Measurements from ENCODE around the gene HNF1A.
"Not testable (repeated sequence)": the region's sequence is repeated elsewhere in the genome, so short reads cannot be mapped to it uniquely, and the experiment has no call there.

The HNF1A gene

GRCh38 chr12:121026274-121027045 lies 48.1 kb downstream of the HNF1A start:
- H3K36me3 Mint-ChIP-seq, result peaks cover 94% of the 10 kb centered on the region
- DNase-seq (ENCODE audit: low spot score in 2 of 2) (no peak), ATAC-seq (no peak)
- H3K9me3 Mint-ChIP-seq, result no peaks in the 10 kb centered on the region
- peak overlapping the region; percentile 16 for H3K27ac Mint-ChIP-seq
- no peaks in the 10 kb centered on the region for H3K4me1 Mint-ChIP-seq
- H3K4me3 Mint-ChIP-seq, result no peak overlapping the region

- DNase-seq (ENCODE audit: low spot score in 2 of 2) (no peak), ATAC-seq (no peak)
- Mint-ChIP-seq H3K36me3 (peaks cover 97% of the 10 kb centered on the region), H3K27ac (peak overlapping the region; percentile 58), H3K4me3 (no peak overlapping the region), H3K9me3 (no peaks in the 10 kb centered on the region), H3K4me1 (peaks cover 30% of the 10 kb centered on the region)
Observed at GRCh38 chr12:121030576-121031212, 52.4 kb downstream of the HNF1A start.

- Mint-ChIP-seq H3K36me3 (peaks cover 76% of the 10 kb centered on the region), H3K27ac (peak overlapping the region; percentile 91), H3K9me3 (no peaks in the 10 kb centered on the region), H3K4me1 (peaks cover 49% of the 10 kb centered on the region), H3K4me3 (peak overlapping the region; percentile 85)
- DNase-seq (ENCODE audit: low spot score in 2 of 2) (peak; percentile 28 to 74), ATAC-seq (peak; percentile 88)
Observed at GRCh38 chr12:121033625-121034349, 55.4 kb downstream of the HNF1A start.

GRCh38 chr12:121034616-121035305 lies 56.4 kb downstream of the HNF1A start:
- ATAC-seq (no peak), DNase-seq (ENCODE audit: low spot score in 2 of 2) (no peak)
- peaks cover 67% of the 10 kb centered on the region for H3K36me3 Mint-ChIP-seq

GRCh38 chr12:121036810-121037326 lies 58.5 kb downstream of the HNF1A start:
- DNase-seq (ENCODE audit: low spot score in 2 of 2) (peak; percentile 35 to 76), ATAC-seq (peak; percentile 84)
- H3K27ac Mint-ChIP-seq, result peak overlapping the region; percentile 35
- peak overlapping the region; percentile 85 for H3K4me3 Mint-ChIP-seq
- peaks cover 46% of the 10 kb centered on the region for H3K36me3 Mint-ChIP-seq
- H3K9me3 Mint-ChIP-seq, result no peaks in the 10 kb centered on the region
- peaks cover 61% of the 10 kb centered on the region for H3K4me1 Mint-ChIP-seq

More at GRCh38 chr12:121034616-121035305, 56.4 kb downstream of the HNF1A start:
- Mint-ChIP-seq H3K4me1 (peaks cover 59% of the 10 kb centered on the region), H3K9me3 (no peaks in the 10 kb centered on the region), H3K4me3 (peak overlapping the region; percentile 85), H3K27ac (peak overlapping the region; percentile 91)

- ATAC-seq (peak; percentile 64), DNase-seq (ENCODE audit: low spot score in 2 of 2) (peak; percentile 27 to 87)
- peaks cover 47% of the 10 kb centered on the region for H3K4me1 Mint-ChIP-seq
- peak within 1 kb of the TSS; percentile 85 for H3K4me3 Mint-ChIP-seq
- H3K9me3 Mint-ChIP-seq, result no peaks in the 10 kb centered on the region
- H3K36me3 Mint-ChIP-seq, result peaks cover 24% of the 10 kb centered on the region
- peak within 1 kb of the TSS; percentile 81 for H3K27ac Mint-ChIP-seq
Observed at GRCh38 chr12:121038861-121039668, 60.7 kb downstream of the HNF1A start, which contains the start of gene OASL. Gene OASL, minus strand, starts transcription at chr12:121039246. Its CDS starts 275 bp downstream, at chr12:121038971.

GRCh38 chr12:121043067-121043466 lies 64.7 kb downstream of the HNF1A start:
- peak overlapping the region; percentile 11 for H3K27ac Mint-ChIP-seq

GRCh38 chr12:121047400-121047799 lies 69.1 kb downstream of the HNF1A start:
- not testable (repeated sequence) for ATAC-seq; H3K9me3 Mint-ChIP-seq; H3K36me3 Mint-ChIP-seq; H3K4me3 Mint-ChIP-seq; H3K27ac Mint-ChIP-seq; DNase-seq (ENCODE audit: low spot score in 2 of 2)
- H3K4me1 Mint-ChIP-seq, result peaks cover 23% of the 10 kb centered on the region

More at GRCh38 chr12:121043067-121043466, 64.7 kb downstream of the HNF1A start:
- no peak overlapping the region for H3K4me3 Mint-ChIP-seq
- no peaks in the 10 kb centered on the region for H3K36me3 Mint-ChIP-seq
- DNase-seq (ENCODE audit: low spot score in 2 of 2) (no peak), ATAC-seq (no peak)
- peaks cover 42% of the 10 kb centered on the region for H3K4me1 Mint-ChIP-seq
- no peaks in the 10 kb centered on the region for H3K9me3 Mint-ChIP-seq

GRCh38 chr12:121048442-121048841 lies 70.1 kb downstream of the HNF1A start:
- H3K4me1 Mint-ChIP-seq, result peaks cover 23% of the 10 kb centered on the region
- H3K4me3 Mint-ChIP-seq, result peak overlapping the region; percentile 32
- H3K27ac Mint-ChIP-seq, result peak overlapping the region; percentile 6
- no peak for DNase-seq (ENCODE audit: low spot score in 2 of 2)
- no peaks in the 10 kb centered on the region for H3K36me3 Mint-ChIP-seq
- no peak for ATAC-seq
- H3K9me3 Mint-ChIP-seq, result no peaks in the 10 kb centered on the region

- no peak overlapping the region for H3K4me3 Mint-ChIP-seq
- no peaks in the 10 kb centered on the region for H3K9me3 Mint-ChIP-seq
- no peaks in the 10 kb centered on the region for H3K36me3 Mint-ChIP-seq
- ATAC-seq (no peak), DNase-seq (ENCODE audit: low spot score in 2 of 2) (no peak)
- peaks cover 9% of the 10 kb centered on the region for H3K4me1 Mint-ChIP-seq
- no peak overlapping the region for H3K27ac Mint-ChIP-seq
Observed at GRCh38 chr12:121050725-121051124, 72.4 kb downstream of the HNF1A start.

All from stimulated activated effector memory CD8-positive, alpha-beta T cell treated with anti-CD3 and anti-CD28 coated beads, Interleukin-12 subunit alpha, Interleukin-12 subunit beta, amount 100 ng/mL, for 72 hours (primary cell).